Bronchial epithelial cell (primary cell): ENCODE results near the gene AGBL4. TPM values are rescaled to one million over a fixed set of nuclear protein-coding genes. Genes with fewer than 3 reads are reported as not detected.

Experiments
- DNase-seq: peaks from one replicate; pipeline ENCODE4 v3.0.0-alpha.2; 2010; ENCODE audit warnings: low read depth
- FAIRE-seq: peaks from 2 replicates; lab custom pipeline; 2011; peaks lifted over from hg19 to GRCh38; lab: Jason Lieb, UNC
- H3K27me3 ChIP-seq: 2 replicates; pipeline ENCODE4 v1.5.1; 2011; ENCODE audit warnings: low read length; ENCODE audit not compliant: control insufficient read depth, insufficient read depth
- H3K36me3 ChIP-seq: 2 replicates; pipeline ENCODE4 v1.5.1; 2011; ENCODE audit warnings: low read length; ENCODE audit not compliant: control insufficient read depth, insufficient read depth
- H3K4me3 ChIP-seq: 2 replicates; pipeline ENCODE4 v1.5.1; 2011; ENCODE audit warnings: mild to moderate bottlenecking, low read depth, low read length, control low read depth
- CTCF ChIP-seq: IDR thresholded peaks from 2 replicates; pipeline ENCODE4 v1.5.1; 2011; ENCODE audit warnings: mild to moderate bottlenecking, moderate library complexity, low read length, control low read depth, inconsistent platforms; ENCODE audit not compliant: insufficient read depth, severe bottlenecking
- total RNA-seq: library from RNA; depleted of rRNA; stranded (reverse); fragments of >200 nt; gene quantifications from 2 replicates; pipeline ENCODE4 v1.2.1, GENCODE V29; 2014

Gene AGBL4
- total RNA-seq, 1 donor from 2014 or later: not detected

GRCh38 chr1:48784301-48784700 lies 1239.5 kb downstream of the AGBL4 start:
- FAIRE-seq: no peak
- no peaks in the 10 kb centered on the region for H3K36me3 ChIP-seq
- no peak for TF ChIP-seq CTCF
- no peaks in the 10 kb centered on the region for H3K27me3 ChIP-seq
- peak; percentile 70 for DNase-seq
- no peak overlapping the region for H3K4me3 ChIP-seq

GRCh38 chr1:48777219-48777895 lies 1246.4 kb downstream of the AGBL4 start:
- no peak for FAIRE-seq
- TF ChIP-seq CTCF: no peak
- H3K4me3 ChIP-seq: peak overlapping the region; percentile 30

GRCh38 chr1:48776393-48777218 lies 1247.1 kb downstream of the AGBL4 start, which contains the start of gene BEND5:
BEND5 (minus strand) TSS chr1:48776891; CDS start chr1:48776831, 60 bp downstream.
- H3K36me3 ChIP-seq: no peaks in the 10 kb centered on the region
- FAIRE-seq (no peak), DNase-seq (no peak)
- TF ChIP-seq CTCF: no peak
- peaks cover 8% of the 10 kb centered on the region for H3K27me3 ChIP-seq
- H3K4me3 ChIP-seq: peak within 1 kb of the TSS; percentile 30

More at GRCh38 chr1:48777219-48777895, 1246.4 kb downstream of the AGBL4 start:
- H3K27me3 ChIP-seq: peaks cover 8% of the 10 kb centered on the region
- DNase-seq: peak; percentile 17
- H3K36me3 ChIP-seq: no peaks in the 10 kb centered on the region

- TF ChIP-seq CTCF: no peak
- H3K36me3 ChIP-seq: no peaks in the 10 kb centered on the region
- no peak overlapping the region for H3K4me3 ChIP-seq
- no peak for DNase-seq
- FAIRE-seq: no peak
- peaks cover 8% of the 10 kb centered on the region for H3K27me3 ChIP-seq
Observed at GRCh38 chr1:48775831-48776392, 1247.8 kb downstream of the AGBL4 start.

GRCh38 chr1:48773133-48773532 lies 1250.6 kb downstream of the AGBL4 start:
- TF ChIP-seq CTCF: no peak
- no peak for FAIRE-seq
- DNase-seq: no peak
- no peak overlapping the region for H3K4me3 ChIP-seq
- peaks cover 10% of the 10 kb centered on the region for H3K27me3 ChIP-seq
- H3K36me3 ChIP-seq: no peaks in the 10 kb centered on the region
